HUDEP-2 (cell line): Measurements from ENCODE around the gene MCU.
"Not testable (repeated sequence)": the region's sequence is repeated elsewhere in the genome, so short reads cannot be mapped to it uniquely, and the experiment has no call there.

ENCODE experiments used
- DNase-seq, 76 experiments: peaks; one replicate each; lab custom pipeline; 2025; ENCODE audit not compliant: unreplicated experiment in 76 of 76; lab: John Stamatoyannopoulos, UW

Gene MCU

DNA sequence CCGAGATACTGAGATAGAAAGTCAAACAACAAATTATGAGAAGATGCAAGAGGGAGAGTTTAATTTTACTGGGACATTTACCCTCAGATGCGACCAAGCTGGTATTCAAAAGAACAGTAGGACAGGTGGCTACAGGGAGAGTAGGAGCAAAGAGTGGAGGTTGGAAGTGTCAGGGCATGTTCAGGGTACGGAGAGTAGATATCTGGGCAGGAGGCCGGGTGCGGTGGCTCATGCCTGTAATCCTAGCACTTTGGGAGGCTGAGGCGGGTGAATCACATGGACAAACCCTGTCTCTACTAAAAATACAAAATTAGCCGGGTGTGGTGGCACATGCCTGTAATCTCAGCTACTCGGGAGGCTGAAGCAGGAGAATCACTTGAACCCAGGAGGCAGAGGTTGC, 5.5 kb upstream of the MCU start:
- not testable (repeated sequence) for DNase-seq

DNA sequence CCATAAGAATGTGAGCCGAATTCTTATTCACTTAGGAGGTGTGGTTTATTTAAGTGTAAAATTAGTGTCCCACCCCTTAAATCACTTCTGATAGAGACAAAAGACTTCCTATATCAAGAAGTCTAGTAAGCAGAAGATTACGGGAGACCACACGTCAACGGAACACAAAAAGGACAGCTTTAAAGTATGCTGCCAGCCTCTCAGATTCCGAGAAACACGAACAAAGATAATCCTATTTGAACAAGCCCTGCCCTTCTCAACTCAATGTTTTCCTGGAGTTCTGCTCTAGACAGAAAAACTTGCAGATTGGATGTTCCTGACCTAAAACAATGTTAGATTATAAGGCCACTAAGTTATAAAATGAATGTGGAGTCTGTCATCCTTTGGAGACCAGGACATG, 4.9 kb upstream of the MCU start:
- DNase-seq, result no peak

DNA sequence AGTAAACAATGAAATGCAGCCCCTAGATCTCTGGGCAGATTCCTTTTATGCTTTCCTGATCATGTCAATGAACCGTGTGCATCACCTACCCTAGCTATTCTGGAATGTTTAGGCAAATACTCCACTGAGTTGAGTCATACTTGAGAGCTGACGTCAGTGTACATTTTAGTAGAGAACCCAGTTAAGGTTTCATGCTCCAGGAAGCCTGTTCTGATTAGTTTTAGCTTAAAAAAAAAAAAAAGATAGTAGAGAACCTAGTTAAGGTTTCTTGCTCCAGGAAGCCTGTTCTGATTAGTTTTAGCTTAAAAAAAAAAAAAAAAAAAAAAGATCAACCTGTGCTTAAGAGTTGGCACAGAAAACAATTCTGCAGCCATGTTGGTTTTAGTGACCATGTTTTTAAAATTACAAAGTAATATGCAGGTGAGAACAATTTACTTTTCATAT, 3.7 kb upstream of the MCU start:
- no peak for DNase-seq

DNA sequence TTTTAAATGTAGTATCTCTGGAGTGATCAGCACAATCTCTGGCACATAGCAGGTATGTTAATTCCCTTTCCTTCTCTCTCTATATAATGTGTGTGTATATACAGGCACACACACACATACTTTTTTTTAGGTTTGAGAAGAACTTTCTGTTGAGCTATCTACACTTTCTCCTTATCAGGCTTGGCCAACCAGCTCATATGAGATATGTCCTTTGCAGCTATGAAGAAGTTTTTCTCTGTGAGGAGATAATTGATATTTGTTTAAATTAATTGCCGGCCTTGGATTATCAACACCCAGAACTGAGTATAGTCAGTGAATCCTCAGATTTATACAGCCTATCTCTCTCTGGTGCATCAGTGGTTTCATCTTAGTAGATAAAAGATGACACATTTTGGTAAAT, 2.3 kb upstream of the MCU start:
- DNase-seq, result peak in 32 of 76 experiments; percentile 4 to 76 (median 36)

DNA sequence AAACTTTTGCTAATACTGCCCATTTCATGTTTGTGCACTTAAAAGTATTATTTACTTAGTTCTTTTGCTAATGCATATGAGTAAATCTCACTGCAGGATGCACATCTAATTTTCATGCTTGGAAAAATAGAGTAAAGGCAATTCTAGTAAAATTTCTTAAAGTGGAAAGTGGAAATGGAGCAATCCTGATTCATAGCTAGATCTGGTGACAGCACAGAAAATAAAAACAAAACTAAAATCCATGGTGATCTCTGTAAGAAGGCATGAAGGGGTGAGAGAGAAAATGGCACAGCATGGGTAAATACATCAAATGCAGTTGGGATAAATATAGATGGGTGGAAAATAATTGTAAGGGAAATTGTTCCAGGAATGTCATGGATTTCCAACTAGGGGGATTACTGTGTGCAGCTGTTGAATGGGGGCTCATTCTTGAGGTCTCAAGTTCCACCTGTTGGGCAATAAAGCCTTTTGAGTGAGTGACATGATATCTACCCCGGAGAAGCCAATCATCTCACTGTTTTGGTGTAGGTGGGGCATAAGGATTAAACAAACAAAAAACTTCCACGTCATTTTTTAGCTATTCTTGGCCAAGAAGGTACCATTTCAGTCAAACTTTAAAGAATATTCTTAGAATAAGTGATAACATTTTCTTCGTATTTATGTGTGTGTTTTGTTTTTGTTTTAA, 1.7 kb upstream of the MCU start:
- DNase-seq, result peak in 1 of 76 experiments; percentile 10

DNA sequence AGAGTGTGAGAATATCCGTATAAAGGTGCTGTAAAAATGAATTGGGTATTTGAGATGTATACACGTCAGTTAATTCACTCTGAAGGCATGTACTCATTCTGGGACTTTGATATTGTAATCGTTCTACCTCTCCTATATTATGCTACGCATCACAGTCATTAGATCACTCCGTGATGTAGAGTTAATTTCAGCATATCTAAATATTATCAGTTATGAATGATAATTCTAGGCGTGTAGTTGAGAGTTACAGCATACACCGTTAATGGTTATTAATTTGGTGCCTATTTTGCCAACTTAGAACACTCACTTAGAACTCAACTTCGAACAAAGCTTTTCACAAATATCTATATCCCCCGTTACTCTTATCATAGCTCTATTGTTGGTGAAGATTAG, 477 bp upstream of the MCU start:
- no peak for DNase-seq

DNA sequence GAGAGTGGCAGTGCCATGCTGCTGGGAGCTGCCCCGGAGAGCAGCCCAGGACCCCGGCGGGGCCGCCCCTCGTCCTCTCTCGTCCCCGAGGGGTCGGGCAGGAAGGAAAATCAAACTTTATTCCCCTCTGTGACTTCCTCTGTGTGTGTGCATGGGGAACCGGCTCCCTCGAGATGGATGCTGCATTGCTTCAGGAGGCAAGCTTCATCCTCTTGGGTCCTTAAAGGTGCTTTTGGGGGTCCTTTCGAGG, 726 bp downstream of the MCU start:
- DNase-seq, result no peak

DNA sequence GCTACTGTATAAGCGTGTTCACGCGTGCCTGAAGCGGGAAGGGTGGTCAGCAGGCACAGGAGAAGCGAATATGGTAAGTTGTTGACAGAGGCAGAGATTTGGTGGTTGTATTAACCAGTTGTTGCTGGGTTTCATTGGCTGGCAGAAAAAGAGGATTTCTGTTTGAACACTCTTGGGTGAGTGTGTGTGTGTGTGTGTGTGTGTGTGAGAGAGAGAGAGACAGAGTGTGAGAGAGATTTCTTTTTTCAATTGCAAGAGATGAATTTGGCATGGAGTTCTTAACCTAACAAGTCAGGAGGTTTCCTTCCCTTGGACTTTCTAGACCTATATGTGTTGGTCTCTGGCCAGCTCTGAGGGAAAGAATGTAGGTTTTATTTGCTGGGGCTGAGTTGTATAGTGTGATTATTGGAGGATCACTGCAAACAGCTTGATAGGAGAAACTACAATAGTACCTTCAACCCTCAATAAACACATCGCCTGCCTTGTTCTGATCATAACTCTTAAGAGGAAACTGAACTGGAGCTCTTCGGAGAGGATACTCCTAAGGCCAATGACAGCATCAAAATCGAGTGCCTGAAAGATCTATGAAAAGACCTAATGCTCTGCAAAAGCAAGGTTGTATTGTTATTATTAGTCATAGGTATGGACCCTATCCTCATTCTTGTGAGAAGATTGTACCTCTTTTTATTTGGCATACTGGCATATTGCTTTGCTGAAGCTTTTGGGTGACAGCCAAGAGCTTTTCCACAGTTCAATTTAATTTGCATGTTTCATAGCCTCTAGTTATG, 1.2 kb downstream of the MCU start:
- DNase-seq, result peak in 2 of 76 experiments; percentile 27 to 35

DNA sequence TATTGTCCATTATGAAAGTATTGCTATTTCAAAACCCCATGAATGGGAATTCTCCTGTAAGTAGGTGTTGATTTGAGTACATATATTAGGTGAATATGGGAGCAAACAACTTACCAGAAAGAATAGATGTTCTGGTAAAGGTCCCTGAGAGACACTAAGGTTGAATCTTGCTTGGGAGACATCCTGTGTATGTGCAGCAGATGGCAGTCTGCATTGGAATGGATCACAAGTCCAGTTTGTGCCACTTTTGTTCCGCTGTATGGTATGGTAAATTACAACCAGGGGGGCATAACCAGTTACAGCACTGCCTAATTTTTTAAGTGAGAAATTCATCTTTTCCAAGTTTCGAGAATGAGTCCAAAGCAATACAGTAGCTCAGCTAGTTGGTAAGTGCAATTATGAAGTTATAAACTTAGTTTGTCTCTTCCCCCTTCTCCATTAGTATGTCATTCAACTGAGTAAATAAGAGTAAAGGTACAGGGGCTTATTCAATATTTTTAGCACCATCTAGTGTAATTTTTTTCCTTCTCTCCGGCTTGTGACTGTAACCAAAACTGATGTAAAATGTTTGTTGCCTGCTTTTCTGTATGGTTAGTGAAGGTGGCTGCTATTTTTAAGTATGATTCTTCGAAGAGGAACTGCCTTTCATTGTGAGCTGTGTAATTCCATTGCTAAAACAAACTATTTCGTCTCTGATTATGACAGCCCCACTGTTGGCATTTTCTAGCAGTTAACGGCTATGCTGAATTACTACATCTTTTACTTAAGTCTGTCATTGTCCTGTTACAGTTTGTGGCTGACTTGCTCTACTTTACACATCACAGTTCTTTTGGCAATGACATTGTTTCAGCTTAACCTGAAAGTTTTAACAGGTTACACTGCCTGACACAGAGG, 2.8 kb downstream of the MCU start:
- DNase-seq, result peak in 32 of 76 experiments; percentile 4 to 58 (median 24)

DNA sequence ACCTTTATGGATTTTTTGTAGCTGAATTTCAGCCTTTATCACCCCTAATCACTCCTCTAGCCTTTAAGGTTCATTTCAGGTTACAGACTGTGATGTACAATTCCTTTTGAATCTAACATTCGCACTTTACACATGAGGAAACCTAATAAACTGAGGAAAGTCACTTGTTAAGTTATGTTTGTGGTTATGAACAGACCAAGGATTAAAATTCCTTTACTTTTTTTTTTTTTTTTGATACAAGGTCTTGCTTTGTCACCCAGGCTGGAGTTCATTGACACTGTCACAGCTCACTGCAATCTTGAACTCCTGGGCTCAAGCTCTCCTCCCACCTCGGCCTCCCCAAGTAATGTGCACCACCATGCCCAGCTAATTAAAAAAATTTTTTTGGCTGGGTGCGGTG, 3.6 kb downstream of the MCU start:
- no peak for DNase-seq

DNA sequence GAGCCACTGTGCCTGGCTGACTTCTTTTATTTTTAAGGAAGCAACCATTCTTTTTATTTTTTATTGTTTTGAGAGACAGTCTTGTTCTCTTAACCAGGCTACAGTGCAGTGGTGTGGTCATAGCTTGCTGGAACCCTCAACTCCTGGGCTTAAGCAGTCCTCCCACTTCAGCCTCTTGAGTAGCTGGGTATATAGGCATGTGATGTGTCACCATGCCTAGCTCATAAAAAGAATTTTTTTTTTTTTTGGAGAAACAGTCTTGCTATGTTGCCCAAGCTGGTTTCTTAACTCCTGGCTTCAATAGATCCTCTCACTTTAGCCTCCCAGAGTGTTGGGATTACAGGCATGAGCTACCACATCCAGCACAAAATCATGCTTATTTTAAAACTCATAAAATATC, 5.8 kb downstream of the MCU start:
- DNase-seq, result no peak

DNA sequence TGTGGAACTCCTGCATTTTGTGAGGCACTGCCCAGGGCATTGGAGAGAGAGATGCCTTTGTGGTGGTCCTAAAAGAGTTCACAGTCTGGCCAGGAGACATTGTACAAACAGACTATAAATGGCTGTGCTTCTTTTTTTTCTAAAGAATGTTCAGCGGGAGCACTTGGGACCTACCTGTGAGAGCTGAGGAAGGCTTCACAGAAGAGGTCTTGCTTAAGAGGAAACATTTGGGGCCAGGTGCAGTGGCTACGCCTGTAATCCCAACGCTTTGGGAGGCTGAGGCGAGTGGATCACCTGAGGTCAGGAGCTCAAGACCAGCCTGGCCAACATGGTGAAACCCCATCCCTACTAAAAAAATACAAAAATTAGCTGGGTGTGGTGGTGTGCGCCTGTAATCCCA, 10.5 kb downstream of the MCU start:
- not testable (repeated sequence) for DNase-seq

DNA sequence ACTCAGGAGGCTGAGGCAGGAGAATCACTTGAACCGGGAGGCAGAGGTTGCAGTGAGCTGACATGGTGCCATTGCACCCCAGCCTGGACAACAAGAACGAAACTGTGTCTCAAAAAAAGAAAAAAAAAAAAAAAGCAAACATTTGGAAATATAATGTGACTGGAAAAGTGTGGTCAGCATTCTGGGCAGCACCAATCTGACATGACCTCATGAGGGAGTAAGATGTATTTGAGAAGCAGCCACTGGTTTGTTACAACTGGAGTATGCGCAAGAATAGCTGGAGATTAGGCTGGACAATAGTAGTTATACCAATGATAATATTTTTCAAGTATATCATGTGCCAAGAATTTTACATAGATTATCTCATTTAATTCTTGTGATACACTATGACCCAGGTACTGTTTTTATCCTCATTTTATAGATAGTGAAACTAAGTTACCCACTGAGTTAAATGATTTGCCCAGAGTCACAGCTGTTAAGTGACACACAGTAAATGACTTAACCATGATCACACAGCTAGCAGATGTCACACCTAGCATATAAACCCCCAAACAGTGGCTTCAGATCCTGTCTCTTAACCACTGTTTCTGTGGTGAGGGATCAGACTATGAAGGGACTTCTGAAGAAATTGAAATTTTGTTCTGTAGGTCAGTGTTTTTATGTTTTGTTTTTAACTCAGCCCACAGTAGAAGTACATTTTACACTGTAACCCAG, 11.1 kb downstream of the MCU start:
- no peak for DNase-seq

DNA sequence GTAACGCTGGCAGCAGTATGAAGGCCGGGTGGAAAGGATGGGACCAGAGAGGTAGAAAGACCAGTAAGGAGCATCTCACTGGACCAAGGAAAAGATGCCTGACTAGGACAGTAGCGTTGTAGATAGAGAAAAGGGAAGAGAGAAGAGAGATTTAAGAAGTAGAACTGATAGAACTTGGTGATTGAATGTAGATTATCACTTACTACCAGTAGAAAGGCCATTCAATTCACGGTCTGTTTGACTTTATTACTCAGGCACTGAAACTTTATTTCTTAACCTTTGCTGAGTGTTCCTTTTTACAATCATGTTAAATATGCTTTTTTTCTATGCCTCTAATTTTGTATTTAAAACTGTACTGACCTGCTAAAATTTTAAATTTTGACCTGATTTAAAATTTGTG, 12.2 kb downstream of the MCU start:
- no peak for DNase-seq

DNA sequence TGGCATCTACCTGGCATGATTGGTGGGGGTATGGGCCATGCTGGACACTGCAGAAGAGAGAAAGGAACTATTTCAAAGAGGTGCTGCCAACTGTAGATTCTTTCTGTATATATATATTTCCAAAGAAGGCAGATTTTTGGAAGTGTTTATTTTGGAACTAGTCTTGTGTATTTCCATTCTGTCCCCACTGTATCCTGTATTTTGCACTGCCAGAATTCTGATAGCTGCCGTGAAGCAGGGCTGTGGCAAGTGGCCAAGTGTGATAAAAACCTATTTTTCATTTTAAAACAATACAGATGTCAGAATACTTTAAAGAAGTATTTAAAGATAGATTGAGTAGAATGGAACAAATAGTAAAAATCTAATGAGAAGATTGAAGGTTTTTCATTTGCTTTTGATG, 17.1 kb downstream of the MCU start:
- DNase-seq, result no peak

DNA sequence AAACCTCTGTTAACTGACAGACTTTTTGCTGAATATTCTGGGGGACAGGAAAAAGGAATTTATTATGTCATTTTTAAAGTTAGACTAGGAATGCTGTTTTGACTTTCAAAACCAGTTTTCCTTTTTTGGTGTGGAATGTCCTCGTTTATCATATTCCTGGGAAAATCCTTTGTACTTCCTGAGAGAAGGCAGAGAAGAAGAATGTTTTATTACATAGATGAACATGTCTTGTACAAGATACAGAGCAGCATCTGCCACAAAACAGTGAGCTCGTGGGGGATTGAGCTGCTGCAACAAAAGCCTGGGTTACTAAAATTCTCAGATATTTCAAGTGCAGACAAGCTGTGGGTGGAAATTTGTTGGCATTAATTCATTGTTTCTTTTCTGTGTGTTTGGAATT, 20.2 kb downstream of the MCU start:
- no peak for DNase-seq

DNA sequence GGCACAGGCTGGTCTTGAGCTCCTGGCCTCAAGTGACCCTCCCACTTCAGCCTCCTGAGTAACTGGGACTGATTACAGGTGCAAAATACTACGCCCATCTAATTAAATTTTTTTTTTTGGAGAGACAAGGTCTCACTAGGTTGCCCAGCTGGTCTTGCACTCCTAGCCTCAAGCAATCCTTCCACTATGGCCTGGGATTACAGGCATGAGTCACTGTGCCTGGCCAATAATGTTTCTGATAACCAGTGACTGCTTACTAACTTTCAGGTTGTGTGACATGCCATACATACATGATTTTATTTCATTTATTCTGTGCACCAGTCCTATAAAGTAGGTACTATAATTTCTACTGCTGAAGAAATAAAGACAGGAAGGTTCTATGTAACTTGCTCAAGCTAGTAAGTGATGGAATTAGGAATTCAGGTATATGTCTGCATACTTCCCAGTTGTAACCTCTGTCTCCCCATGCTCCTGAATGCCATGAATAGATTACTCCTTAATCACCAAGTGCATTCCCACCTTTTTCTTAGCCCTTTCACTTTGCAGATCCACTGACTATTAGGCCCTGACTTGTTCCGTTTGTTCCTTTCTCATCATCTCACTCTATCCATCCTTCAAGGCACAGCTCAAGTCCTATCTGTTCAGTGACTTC, 28.1 kb downstream of the MCU start:
- DNase-seq, result no peak

DNA sequence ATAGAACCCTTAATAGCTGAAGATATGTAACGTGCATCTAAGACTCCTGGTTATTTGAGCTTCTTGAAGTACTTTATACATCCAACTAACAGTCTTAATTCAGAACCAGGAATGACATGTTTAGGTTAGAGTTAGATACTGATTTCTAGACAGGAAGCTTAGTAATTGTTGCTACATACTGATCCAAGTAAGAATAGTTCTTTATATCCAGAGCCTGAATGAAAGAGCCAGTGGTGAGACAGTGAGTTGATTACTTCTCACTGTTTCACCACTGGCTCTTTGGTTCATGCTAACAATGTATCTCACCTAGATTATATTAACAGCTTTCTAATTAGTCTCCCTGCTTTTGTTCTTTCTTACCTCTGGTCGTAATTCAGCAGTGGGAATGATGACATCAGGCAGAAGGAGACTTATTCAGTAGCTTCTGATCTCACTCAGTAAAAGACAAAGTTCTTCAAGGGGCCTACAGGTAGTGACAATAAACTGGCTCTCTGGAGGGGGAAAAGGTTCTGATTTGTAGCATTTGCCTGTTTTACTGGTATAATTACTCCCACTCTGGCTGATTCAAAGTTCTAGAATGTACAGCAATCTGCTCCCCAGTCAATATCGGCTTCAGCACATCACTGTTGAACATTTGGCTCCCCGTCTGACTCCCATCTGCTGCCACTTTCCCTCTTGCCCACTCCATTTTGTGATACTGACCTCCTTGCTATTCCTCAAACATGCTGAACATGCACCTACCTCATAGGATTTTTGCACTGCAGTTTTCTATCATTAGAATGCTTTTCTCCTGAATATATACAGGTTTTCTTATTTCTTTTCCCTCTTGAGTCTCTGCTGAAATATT, 29.1 kb downstream of the MCU start:
- no peak for DNase-seq

DNA sequence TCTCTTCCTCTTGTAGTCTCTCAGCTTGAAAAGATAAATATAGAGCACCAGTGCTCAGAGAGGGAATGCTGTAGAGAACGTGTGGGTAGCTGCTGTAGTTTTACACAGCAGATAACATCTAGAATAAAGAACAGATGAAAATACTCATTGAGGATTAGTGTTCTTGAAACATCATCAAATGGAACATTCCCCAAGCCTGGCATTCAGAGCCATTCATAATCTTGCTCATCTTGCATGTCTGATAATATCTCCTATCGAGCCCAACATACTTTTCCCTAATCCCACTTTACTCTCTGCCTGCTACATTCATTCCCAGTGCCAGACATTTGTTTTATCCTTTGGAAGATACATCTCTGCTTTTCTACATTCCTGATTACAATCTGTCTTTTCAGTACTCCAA, 35.2 kb downstream of the MCU start:
- no peak for DNase-seq

DNA sequence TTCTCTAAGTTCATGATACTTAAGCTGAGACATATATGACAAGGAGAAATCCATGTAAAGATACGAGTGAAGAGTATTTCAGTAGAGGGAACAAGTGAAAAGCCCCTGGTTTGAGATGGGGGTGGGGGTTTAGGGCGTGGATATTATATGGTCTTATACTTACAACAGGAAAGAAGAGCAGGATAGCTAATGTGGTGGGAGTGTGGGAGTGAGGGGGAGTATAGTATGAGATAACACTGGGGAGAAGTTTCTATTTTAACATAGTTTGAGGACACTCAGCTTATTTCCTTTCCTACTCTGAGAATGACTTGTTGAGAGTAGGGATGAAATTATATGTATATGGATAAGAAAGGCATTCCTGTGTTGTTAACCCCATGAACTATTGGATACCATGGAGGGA, 36.5 kb downstream of the MCU start:
- no peak for DNase-seq
